IPS-18a (cell line): ENCODE data around the gene PTRH2.
"Not testable (repeated sequence)": the region's sequence is repeated elsewhere in the genome, so short reads cannot be mapped to it uniquely, and the experiment has no call there.

Experiments used
- H3K27ac ChIP-seq: one replicate; pipeline ENCODE4 v1.5.1; 2013; ENCODE audit warnings: low read length
- H3K27me3 ChIP-seq: one replicate; pipeline ENCODE4 v1.6.1; 2013; ENCODE audit warnings: mild to moderate bottlenecking, low read length; ENCODE audit not compliant: control insufficient read depth, insufficient read depth
- H3K36me3 ChIP-seq: one replicate; pipeline ENCODE4 v1.6.1; 2013; ENCODE audit warnings: low read depth, low read length; ENCODE audit not compliant: control insufficient read depth
- H3K4me1 ChIP-seq: one replicate; pipeline ENCODE4 v1.6.1; 2013; ENCODE audit warnings: low read depth, low read length; ENCODE audit not compliant: control insufficient read depth
- H3K4me3 ChIP-seq: one replicate; pipeline ENCODE4 v1.5.1; 2013; ENCODE audit warnings: low read length
- H3K9ac ChIP-seq: one replicate; pipeline ENCODE4 v1.6.1; 2013; ENCODE audit warnings: mild to moderate bottlenecking, low read length, moderate library complexity
- H3K9me3 ChIP-seq: one replicate; pipeline ENCODE4 v1.6.1; 2013; ENCODE audit warnings: low read depth, low read length; ENCODE audit not compliant: control insufficient read depth

Gene PTRH2

DNA sequence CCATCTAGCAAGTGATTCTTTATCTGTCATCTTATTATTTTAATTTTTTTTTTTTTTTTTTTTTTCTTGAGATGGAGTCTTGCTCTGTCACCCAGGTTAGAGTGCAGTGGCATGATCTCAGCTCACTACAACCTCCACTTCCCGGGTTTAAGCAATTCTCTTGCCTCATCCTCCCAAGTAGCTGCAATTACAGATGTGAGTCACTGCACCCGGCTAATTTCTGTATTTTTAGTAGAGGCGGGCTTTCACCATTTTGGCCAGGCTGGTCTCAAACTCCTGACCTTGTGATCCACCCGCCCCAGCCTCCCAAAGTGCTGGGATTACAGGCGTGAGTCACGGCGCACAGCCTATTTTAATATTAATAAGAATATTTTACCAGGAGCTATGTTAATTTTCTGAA lies 50.6 kb downstream of the PTRH2 start:
- peaks cover 73% of the 10 kb centered on the region for H3K36me3 ChIP-seq
- H3K27me3 ChIP-seq, H3K4me1 ChIP-seq, H3K27ac ChIP-seq, H3K4me3 ChIP-seq, H3K9ac ChIP-seq, H3K9me3 ChIP-seq: not testable (repeated sequence)

DNA sequence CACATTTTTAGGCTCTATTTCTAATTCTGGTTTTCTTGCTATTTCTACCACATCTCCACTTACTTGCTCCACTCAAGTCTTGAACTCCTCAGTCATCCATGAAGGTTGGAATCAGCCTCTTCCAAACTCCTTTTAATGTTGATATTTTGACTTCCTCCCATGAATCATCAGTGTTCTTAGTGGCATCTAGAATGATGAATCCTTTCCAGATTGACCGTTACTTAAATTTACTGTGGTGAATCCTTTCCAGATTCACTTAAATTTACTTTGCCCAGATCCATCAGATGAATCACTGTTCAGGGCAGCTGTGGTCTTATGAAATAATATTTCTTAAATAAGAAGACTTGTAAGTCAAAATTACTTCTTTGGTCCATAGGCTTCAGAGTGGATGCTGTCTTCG lies 55.1 kb downstream of the PTRH2 start:
- peaks cover 89% of the 10 kb centered on the region for H3K36me3 ChIP-seq
- H3K9me3 ChIP-seq = no peaks in the 10 kb centered on the region
- H3K4me1 ChIP-seq = no peaks in the 10 kb centered on the region
- H3K9ac ChIP-seq = no peak overlapping the region
- H3K27me3 ChIP-seq = no peaks in the 10 kb centered on the region
- no peak overlapping the region for H3K4me3 ChIP-seq
- no peak overlapping the region for H3K27ac ChIP-seq

- Histone ChIP-seq H3K27me3 (no peaks in the 10 kb centered on the region), H3K36me3 (peaks cover 92% of the 10 kb centered on the region), H3K9ac (no peak overlapping the region), H3K27ac (no peak overlapping the region), H3K4me1 (no peaks in the 10 kb centered on the region), H3K9me3 (no peaks in the 10 kb centered on the region), H3K4me3 (no peak overlapping the region)
Observed at GRCh38 chr17:59651346-59651745, 55.9 kb downstream of the PTRH2 start.

- Histone ChIP-seq H3K9ac (no peak overlapping the region), H3K9me3 (no peaks in the 10 kb centered on the region), H3K4me1 (no peaks in the 10 kb centered on the region), H3K27me3 (no peaks in the 10 kb centered on the region), H3K36me3 (peaks cover 92% of the 10 kb centered on the region), H3K4me3 (no peak overlapping the region), H3K27ac (no peak overlapping the region)
Observed at GRCh38 chr17:59650642-59651041, 56.6 kb downstream of the PTRH2 start.

DNA sequence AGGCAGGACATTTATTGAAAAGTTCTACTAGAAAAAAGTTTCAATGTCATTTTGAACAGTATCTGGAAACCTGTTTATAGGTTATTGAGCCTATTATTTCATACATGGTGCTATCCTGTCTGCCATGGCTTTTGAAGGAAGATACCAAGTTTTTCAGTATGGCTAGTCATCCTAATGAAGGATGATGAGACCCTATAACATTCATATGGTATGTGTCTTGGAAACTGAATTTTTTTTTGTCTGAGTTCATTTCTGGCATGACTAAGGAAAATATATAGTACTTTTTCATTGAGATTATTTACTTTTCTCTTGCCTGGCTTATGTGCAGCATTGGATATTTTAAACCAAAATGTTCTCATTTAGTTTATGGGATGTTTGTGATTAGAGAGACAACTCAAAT lies 57.3 kb downstream of the PTRH2 start:
- Histone ChIP-seq H3K36me3 (peaks cover 90% of the 10 kb centered on the region), H3K4me3 (no peak overlapping the region)

More for the DNA sequence above, 57.3 kb downstream of the PTRH2 start:
- Histone ChIP-seq H3K27ac (no peak overlapping the region), H3K4me1 (no peaks in the 10 kb centered on the region), H3K9me3 (no peaks in the 10 kb centered on the region), H3K27me3 (no peaks in the 10 kb centered on the region), H3K9ac (no peak overlapping the region)
